Measurements from ENCODE around the gene ABCG8. TPM values are rescaled to one million over a fixed set of nuclear protein-coding genes. Genes with fewer than 3 reads are reported as not detected.
A peak's percentile ranks its signal among the peaks of the same experiment; 100 is the strongest.

The ABCG8 gene
- polyA plus RNA-seq, 3 donors, result 0.75 to 1.2 (median 0.84) TPM

DNA sequence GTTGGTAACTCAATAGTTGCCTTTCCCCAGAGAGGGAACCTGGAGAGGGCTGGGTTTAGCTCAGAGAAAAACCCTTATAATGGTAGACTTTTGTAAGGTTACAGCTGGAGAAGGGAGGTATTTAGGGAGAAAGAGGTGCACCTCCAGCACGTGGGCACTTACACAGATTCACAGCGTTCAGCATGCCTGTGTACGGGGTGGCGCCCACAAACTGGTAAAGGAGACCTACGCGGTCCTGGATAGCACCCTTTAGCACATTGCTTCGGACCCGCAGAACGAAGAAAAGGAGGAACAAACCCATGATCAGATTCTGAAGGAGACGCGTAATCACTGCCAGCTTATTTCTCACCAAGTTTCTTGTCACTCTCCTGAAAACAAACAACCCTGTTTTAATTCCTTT is 15.0 kb upstream of the ABCG8 start:
- DNase-seq (ENCODE audit: extremely low read depth in 1 of 11, low read depth in 9 of 11, low spot score in 4 of 11), result no peak

DNA sequence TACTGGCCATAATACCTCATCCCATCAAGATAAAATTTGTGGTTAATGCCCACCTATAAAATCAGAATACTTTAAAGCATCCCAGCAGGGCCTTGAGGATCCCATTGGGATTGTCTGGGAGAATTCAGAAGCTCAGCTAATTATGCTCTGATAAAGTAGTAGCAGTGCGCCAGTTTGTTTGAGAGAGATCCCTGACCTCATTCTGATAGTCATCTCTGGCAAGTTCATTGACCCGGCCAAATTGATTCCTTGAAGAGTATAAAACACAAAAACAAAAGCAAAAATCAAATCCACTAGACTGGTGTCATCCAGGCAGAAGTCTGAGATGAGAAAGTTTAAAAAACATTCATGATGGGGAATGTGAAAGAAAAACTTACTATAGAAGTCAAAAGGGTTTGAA is 14.3 kb upstream of the ABCG8 start:
- DNase-seq (ENCODE audit: extremely low read depth in 1 of 11, low read depth in 9 of 11, low spot score in 4 of 11), result no peak

DNA sequence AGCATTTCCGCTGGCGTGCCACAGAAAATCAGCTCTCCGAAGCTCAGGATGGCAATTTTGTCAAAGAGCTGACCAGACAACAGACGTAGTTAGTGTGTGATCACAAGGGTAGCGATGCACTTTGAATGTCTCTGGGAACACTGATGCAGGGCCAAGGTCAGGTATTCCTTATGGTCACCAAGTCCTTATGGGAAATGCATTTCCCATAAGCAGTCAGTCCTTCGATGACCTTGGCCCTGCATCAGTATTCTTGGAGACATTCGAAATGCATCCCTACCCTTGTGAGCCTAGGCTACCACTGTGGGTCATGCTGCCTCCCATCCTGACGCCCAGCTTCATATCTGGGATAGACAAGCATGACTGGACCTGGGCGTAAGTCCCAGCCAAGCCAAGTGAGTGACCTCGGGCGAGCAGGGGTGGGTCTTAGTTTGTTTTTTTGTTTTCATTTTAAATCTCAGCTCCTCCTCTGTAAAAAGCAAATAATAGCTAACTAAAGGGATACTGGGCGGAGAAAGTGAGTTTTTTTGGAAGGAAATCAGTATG is 13.7 kb upstream of the ABCG8 start:
- no peak for DNase-seq (ENCODE audit: extremely low read depth in 1 of 11, low read depth in 9 of 11, low spot score in 4 of 11)

DNA sequence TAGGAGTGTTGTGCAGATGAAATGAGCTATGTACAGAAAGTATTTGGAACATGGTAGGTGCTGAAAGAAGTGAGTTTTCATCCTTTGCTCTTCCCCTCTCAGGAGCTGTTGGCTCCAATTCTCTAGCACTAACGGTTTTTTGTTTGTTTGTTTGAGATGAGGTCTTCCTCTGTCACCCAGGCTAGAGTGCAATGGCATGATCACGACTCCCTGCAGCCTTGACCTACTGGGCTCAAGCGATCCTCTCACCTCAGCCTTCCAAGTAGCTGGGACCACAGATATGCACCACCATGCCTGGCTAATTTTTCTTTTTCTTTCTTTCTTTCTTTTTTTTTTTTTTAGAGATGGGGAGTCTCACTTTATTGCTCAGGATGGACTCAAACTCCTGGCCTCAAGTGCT is 12.9 kb upstream of the ABCG8 start:
- DNase-seq (ENCODE audit: extremely low read depth in 1 of 11, low read depth in 9 of 11, low spot score in 4 of 11), result no peak

DNA sequence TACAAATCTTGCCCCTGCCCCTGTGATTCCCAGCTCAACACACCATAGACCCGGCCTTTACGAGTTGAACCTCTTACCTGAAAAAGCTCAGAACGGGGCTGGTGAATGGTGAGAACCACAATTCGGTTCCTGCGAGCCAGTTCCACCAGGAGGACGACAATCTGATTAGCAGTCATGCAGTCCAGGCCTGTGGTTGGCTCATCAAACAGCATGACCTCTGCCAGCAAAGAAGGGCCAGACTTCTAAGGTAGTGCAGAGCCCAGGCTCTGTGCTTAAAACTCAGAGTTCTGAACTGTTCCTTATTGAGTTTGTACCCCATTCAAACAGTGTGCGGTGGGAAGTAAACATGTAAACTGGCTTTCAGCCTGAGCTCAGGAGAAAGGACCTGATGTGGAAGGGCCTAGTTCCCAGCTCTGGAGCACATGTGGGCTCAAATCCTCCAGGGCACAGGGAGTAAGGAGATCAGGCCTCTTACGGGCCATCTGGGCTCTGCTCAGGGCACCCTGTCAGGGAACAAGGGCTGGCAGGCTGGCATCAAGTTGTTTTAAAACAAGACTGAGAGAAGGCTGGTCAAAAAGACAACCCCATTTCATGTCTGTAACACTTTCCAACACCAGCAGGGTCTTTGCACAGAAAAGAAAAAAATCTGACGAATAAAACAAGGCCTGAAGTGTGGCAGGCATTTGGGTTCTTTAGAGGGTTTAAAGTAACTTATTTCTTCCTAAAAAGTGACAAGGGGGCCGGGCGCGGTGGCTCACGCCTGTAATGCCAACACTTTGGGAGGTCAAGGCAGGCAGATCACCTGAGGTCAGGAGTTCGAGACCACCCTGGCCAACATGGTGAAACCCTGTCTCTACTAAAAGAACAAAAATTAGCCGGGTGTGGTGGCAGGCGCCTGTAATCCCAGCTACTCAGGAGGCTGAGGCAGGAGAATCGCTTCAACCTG is 12.2 kb upstream of the ABCG8 start:
- DNase-seq (ENCODE audit: extremely low read depth in 1 of 11, low read depth in 9 of 11, low spot score in 4 of 11), result no peak

DNA sequence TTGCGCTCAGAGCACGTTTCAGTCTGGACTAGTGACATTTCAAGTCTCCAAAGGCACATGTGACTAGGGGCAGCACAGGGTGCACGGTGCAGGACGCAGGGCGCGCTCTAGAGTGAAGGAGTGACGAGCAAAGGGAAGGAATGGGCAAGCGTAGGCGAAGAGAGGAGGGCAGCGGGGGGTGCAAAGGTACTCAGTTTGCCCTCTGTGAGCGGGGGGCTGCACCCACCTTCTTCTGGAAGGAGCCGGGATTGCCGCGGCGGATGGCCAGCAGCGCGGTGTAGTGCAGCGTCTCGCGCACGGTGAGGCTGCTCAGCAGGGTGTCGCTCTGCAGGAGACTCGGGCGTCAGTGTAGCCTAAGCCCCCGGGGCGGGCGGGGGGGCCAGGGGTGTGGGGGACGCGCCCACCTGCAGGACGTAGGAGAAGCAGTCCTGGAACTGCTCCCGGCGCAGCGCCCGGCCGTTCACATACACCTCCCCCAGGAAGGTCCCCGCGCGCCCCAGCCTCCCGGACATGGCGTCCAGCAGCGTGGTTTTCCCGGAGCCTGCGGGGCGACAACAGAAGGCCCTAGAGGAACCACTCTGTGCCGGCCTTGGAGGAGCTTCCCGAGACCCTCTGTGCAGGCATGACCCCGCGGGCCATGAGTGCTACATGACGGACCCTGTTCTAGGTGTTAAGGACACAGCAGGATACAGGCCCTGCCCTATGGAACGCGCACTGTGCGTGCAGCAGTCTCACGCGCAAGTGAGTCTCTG is 7.1 kb upstream of the ABCG8 start:
- DNase-seq (ENCODE audit: extremely low read depth in 1 of 11, low read depth in 9 of 11, low spot score in 4 of 11), result peak in 4 of 11 donors; percentile 8 to 16 (median 14)

DNA sequence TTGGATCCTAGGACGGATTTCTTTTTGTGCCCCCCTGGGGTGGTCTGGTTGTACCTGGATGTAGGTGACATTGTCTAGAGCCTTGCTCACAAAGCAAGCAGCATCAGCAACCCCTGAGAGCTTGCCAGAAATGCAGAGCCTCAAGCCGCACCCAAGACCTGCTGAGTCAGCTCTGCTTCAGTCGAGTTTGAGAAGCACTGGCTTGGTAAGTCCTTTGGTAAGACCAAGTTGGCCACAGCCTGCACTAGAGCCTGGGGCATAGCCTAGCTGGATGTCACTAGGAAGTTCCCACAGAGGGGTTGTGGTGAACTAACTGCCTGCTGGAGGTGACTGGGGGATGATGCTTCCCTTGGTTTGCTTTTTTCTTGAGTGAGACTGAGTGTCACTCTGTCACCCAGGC is 6.3 kb upstream of the ABCG8 start:
- no peak for DNase-seq (ENCODE audit: extremely low read depth in 1 of 11, low read depth in 9 of 11, low spot score in 4 of 11)

DNA sequence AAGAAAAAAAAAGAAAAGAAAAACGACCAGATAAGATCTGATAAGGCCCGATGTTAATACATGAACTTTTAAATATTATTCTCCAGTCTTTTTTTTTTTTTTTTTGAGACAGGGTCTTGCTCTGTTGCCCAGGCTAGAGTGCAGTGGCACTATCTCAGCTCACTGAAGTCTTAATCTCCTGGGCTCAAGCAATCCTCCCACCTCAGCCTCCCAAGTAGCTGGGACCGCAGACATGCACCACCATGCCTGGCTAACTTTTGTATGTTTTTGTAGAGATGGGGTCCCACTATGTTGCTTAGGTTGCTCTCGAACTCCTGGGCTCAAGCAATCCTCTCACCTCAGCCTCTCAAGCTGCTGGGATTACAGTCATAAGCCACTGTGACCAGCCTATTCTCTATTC is 1.7 kb upstream of the ABCG8 start:
- DNase-seq (ENCODE audit: extremely low read depth in 1 of 11, low read depth in 9 of 11, low spot score in 4 of 11), result no peak

DNA sequence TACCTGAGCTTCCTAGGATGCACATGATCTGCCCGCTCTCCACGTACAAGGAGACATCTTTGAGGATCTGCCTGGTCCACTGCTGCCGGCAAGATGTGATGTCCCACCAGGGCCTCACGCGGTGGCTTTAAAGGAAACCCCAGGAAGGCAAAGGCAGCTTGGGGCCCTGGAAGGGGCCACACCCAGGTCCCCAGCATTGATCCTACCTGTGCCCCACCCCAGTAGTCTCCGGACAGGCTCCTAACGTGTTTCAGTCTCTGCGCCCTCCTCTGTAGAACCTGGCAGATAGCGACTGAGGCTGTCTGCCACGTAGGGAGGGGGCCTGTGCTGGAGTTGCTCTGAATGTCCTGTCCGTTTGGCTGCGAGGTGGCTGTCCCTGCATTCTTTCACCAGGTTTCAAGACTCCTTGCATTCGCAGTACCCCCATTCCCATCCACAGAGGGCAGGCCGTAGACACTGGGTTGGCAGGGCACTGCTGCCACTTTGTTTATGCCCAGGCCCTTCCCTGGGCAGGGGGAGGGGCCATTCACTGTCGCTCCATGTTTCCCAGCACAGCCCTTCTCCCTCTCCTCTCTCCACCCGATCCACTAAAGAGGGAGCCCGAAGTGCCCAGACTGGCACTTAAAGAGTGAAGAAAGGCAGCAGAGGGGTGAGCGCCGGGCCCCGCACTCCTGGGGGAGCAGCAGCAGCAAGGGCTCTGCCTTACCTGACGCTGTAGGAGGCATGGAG is 776 bp upstream of the ABCG8 start:
- no peak for DNase-seq (ENCODE audit: extremely low read depth in 1 of 11, low read depth in 9 of 11, low spot score in 4 of 11)

DNA sequence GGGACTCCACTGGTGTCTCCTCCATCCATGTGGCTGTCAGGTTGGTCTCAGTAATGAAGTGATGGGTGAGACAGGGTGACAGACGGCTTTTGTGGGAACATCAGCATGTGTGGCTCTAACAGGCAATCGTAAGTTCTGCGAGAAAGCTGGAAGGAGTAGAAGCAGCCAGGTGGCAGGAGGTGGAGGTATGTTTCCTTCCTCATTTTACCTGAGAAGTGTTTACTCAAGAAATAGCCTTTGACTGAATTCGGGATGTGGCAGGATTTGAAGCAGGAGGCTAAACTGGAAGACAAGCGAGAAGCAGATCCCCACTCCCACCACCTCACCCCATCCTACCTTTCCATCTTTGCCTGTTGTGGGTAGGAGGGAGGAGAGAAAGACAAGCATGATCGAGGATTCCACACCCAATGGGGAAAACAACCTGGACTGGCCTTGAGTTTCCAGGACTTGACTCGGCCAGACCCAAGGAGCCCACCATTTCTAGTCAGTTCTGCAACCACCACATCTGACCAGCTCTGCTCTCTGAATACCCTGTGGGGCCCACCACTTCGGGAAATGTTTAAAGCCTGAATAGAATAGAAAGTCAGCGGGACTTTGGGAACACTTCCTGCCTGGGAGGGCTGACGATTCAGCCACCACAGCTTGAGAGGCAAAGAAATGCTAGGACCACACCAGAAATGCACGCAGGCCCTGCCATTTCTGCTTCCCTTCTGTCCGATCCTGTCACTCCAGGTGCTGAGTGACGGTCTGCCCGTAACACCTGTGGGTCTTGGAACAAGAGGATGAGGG is 1.2 kb downstream of the ABCG8 start:
- DNase-seq (ENCODE audit: extremely low read depth in 1 of 11, low read depth in 9 of 11, low spot score in 4 of 11), result no peak

DNA sequence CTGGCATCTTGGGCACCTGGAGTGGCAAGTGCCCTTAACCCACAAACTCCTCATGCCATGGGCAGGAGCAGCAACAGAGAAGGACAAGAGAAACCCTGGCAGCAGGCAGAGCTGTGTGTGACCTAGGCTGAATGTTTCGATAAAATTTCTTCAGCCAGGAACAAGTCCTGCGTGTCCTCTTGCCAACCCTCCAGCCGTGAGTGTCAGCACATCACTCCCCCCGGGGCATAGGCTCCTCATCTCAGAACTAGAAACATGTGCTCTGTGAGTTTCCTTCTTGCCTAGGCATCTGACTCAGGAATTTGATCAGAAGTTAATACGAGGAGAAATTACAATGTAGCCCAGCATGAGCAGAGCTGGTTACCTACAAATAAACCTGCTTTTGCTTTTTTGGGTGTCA is 2.2 kb downstream of the ABCG8 start:
- DNase-seq (ENCODE audit: extremely low read depth in 1 of 11, low read depth in 9 of 11, low spot score in 4 of 11), result no peak

DNA sequence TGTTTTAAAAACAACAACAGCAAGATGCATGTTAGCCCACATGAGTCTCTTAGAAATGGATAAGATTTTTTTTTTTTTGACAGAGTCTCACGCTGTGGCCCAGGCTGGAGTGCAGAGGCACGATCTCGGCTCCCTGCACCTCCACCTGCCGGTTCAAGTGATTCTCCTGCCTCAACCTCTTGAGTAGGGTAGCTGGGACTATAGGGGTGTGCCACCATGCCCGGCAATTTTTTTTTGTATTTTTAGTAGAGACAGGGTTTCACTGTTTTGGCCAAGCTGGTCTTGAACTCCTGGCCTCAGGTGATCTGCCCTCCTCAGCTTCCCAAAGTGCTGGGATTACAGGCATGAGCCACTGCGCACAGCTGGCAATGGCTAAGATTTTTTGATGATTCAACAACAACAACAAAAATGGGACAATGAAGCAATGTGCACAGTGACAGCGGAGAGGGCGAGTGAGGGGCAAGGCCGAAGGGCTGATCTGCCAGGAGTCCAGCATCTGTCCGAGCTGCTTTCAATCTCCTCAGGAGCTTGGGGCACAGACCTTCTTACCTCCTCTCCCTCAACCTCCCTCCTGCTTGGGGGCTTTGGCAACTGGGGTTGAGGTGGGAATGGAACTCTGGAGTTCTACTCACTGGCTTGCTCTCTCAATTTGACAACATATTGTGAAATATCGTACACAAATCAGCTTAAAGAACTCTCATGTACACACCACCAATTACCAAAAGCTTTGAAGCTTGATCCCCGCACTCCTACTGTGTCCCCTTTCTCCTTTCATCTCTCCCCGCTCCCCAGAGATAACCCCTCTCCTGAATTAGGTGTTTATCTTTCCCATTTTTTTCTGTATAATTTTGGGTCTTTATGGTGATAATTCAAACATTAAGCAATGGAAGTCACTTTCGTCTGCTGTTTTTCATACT is 3.4 kb downstream of the ABCG8 start:
- DNase-seq (ENCODE audit: extremely low read depth in 1 of 11, low read depth in 9 of 11, low spot score in 4 of 11), result no peak

DNA sequence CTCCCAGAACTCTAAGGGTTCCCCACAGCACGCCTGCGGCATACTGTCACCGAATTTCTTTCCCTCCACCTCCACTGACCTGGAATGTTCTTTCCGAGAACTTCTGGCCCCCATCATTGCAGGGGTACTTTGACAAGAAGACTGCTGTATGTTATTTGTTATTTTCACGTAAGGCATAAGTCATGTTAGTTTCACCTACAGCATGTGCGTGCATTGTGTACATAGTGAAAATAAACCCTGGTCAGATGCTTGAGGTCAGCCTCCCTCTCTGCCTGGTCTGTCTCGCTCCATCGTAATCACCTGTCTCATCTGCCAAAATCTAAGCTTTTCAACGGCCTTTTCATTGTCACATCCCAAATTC is 4.1 kb downstream of the ABCG8 start:
- no peak for DNase-seq (ENCODE audit: extremely low read depth in 1 of 11, low read depth in 9 of 11, low spot score in 4 of 11)

DNA sequence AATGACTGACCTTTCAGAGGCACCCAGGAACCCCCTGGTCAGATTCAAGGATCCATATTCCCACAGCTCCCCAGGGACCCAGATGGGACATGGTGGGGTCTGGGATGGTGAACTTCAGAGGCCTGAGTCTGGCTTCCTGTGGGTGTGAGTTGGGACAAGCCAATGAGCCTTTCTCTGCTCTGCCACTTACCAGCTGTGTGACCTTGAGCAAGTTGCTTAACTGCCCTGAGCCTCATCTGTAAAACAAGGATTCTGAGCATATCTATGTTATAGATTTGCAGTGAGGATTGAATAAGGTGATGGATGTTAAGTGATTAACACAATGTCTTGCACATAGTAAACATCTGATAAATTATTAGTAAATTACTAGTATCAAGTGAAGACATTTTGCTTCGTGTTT is 6.4 kb downstream of the ABCG8 start:
- DNase-seq (ENCODE audit: extremely low read depth in 1 of 11, low read depth in 9 of 11, low spot score in 4 of 11), result no peak

DNA sequence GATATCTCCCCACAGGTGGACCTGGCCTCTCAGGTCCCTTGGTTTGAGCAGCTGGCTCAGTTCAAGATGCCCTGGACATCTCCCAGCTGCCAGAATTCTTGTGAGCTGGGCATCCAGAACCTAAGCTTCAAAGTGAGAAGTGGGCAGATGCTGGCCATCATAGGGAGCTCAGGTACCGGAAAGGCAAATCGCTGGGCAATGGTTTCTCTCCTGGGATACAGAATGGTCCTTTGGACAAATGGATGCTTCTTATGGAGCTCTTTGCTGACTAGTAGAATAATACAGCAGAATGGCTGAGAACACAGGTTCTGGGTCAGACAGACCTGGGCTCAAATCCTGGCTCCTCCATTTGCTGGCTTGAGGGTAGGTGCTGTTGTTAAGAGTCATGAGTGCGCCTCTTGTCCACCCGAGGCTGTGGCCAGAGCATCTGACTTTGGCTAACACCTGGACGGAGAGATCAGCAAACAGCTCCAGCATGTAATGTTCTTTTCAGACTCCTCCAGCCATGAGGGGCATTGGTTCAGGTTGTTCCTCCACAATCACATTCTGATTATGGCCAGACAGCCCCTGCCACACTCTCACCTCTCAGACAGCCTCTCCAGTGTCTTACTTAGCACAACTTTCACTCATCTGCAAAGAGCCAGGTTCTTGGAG is 7.5 kb downstream of the ABCG8 start:
- no peak for DNase-seq (ENCODE audit: extremely low read depth in 1 of 11, low read depth in 9 of 11, low spot score in 4 of 11)

DNA sequence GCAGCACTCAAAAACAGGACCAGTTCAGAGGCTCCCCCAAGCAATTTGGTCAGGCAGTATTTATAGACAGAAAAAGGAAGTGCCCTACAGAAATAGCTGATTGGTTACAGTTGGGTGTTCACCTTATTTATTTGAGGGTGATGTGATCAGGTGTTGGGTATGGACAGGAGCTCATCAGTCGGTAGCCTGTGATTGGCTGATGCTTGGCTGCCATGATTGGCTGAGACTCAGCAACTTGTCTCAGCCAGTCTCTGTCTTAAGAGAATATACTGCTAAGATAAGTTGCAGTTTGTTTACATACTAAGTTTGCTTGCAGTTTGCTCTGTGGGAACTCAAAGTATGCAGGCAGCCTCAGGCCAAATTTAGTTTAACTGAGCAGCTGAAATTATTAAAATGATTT is 9.4 kb downstream of the ABCG8 start:
- DNase-seq (ENCODE audit: extremely low read depth in 1 of 11, low read depth in 9 of 11, low spot score in 4 of 11), result peak in 1 of 11 donors; percentile 4

Data from renal cortex interstitium (tissue), 11 donors.